Osteoblast (primary cell): Measurements from ENCODE around the gene ARRDC4. TPM values are rescaled to one million over a fixed set of nuclear protein-coding genes. Genes with fewer than 3 reads are reported as not detected.

Source experiments
- DNase-seq: peaks from one replicate; pipeline ENCODE4 v3.0.0; 2011; ENCODE audit warnings: low spot score, mixed read lengths; ENCODE audit not compliant: insufficient read length; ENCODE audit errors: missing footprints
- H2AFZ ChIP-seq: 2 replicates; pipeline ENCODE4 v1.6.0; 2011; ENCODE audit warnings: mild to moderate bottlenecking, low read length
- H3K27ac ChIP-seq: 2 replicates; pipeline ENCODE4 v1.5.1; 2011; ENCODE audit warnings: mild to moderate bottlenecking, low read depth, low read length, moderate library complexity
- H3K27me3 ChIP-seq: 2 replicates; pipeline ENCODE4 v1.6.0; 2012; ENCODE audit warnings: mild to moderate bottlenecking, control low read depth, inconsistent platforms, low read length, moderate library complexity; ENCODE audit not compliant: insufficient read depth
- H3K36me3 ChIP-seq: 2 replicates; pipeline ENCODE4 v1.5.1; 2011; ENCODE audit warnings: mild to moderate bottlenecking, low read length, control low read depth, moderate library complexity; ENCODE audit not compliant: insufficient read depth
- H3K4me1 ChIP-seq: 2 replicates; pipeline ENCODE4 v1.5.1; 2011; ENCODE audit warnings: mild to moderate bottlenecking, low read length, control low read depth, moderate library complexity; ENCODE audit not compliant: insufficient read depth
- H3K4me2 ChIP-seq: 2 replicates; pipeline ENCODE4 v1.6.0; 2011; ENCODE audit warnings: mild to moderate bottlenecking, low read length; ENCODE audit not compliant: insufficient read depth
- H3K4me3 ChIP-seq: fragments of 200-600 bp; sonication (generic); 3 replicates; pipeline ENCODE4 v1.5.1; 2012; ENCODE audit warnings: mild to moderate bottlenecking, low read length, inconsistent platforms; ENCODE audit not compliant: insufficient read depth
- H3K79me2 ChIP-seq: 2 replicates; pipeline ENCODE4 v1.6.0; 2012; ENCODE audit warnings: mild to moderate bottlenecking, low read length, control low read depth, inconsistent platforms; ENCODE audit not compliant: insufficient read depth
- H3K9me3 ChIP-seq: 2 replicates; pipeline ENCODE4 v1.5.1; 2011; ENCODE audit warnings: low read depth, low read length, control low read depth
- H4K20me1 ChIP-seq: 2 replicates; pipeline ENCODE4 v1.6.0; 2012; ENCODE audit warnings: mild to moderate bottlenecking, low read length, control low read depth; ENCODE audit not compliant: insufficient read depth
- total RNA-seq: library from RNA; depleted of rRNA; stranded (reverse); fragments of >200 nt; gene quantifications from 2 replicates; pipeline ENCODE4 v1.2.3, GENCODE V29; 2012
- TF ChIP-seq, protein P1 (sequence below): IDR thresholded peaks from 2 replicates; pipeline ENCODE4 v1.5.1; 2011; ENCODE audit warnings: mild to moderate bottlenecking, low read depth, low read length, moderate library complexity; ENCODE audit errors: extremely low read depth

The ARRDC4 gene, protein sequence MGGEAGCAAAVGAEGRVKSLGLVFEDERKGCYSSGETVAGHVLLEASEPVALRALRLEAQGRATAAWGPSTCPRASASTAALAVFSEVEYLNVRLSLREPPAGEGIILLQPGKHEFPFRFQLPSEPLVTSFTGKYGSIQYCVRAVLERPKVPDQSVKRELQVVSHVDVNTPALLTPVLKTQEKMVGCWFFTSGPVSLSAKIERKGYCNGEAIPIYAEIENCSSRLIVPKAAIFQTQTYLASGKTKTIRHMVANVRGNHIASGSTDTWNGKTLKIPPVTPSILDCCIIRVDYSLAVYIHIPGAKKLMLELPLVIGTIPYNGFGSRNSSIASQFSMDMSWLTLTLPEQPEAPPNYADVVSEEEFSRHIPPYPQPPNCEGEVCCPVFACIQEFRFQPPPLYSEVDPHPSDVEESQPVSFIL
- total RNA-seq: 17.0 and 33.6 TPM in 2 replicates

DNA sequence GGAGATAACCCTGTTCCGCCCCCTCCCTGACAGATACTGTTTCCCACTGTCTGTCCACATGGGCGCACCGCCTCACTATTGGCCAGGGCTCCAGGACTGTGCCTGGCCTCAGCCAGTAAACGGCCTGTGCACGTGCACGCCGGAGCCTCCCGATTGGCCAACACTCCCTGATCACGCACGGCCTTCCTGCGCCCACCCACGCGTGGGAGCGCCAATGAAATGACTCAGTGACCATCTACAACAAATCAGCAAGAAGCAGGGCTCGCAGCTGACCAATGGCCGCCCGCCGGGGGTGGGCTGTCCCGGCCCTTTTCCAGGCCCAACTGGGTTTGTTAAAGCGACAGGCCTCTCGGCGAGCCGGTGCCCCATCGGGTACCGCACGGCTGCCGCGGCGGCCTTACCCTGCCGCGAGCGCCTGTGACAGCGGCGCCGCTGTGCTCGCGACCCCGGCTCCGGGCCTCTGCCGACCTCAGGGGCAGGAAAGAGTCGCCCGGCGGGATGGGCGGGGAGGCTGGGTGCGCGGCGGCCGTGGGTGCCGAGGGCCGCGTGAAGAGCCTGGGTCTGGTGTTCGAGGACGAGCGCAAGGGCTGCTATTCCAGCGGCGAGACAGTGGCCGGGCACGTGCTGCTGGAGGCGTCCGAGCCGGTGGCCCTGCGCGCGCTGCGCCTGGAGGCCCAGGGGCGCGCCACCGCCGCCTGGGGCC lies at the start of gene ARRDC4:
ARRDC4 (plus strand) TSS at position 340 of the 703 bp plus-strand sequence; CDS start at position 499, 159 bp downstream.
- H3K4me2 ChIP-seq: peak within 1 kb of the TSS; percentile 93

DNA sequence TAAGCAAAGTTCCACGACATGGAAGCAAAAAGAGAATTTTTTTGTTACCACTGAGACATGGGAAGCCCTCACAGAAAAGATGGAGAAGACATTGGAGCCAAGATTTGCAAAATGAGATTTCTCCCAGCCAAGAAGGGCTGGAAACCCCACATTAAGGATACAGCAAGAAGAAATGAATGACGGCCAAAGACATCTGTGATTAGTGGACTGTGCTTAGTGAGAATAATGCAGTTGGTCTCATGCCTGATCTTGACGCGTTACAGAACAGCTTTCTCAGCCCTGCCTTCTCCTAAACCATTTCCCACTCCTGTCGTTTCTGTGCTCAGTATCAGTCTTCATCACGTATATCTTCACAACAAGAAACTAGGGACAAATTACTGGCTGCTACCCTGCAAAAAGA lies 45.8 kb upstream of the ARRDC4 start:
- no peaks in the 10 kb centered on the region for H3K4me1 ChIP-seq
- no peaks in the 10 kb centered on the region for H3K9me3 ChIP-seq
- no peaks in the 10 kb centered on the region for H3K79me2 ChIP-seq
- DNase-seq: no peak
- H3K27ac ChIP-seq: no peak overlapping the region
- H4K20me1 ChIP-seq: no peaks in the 10 kb centered on the region
- TF ChIP-seq, protein P1, sequence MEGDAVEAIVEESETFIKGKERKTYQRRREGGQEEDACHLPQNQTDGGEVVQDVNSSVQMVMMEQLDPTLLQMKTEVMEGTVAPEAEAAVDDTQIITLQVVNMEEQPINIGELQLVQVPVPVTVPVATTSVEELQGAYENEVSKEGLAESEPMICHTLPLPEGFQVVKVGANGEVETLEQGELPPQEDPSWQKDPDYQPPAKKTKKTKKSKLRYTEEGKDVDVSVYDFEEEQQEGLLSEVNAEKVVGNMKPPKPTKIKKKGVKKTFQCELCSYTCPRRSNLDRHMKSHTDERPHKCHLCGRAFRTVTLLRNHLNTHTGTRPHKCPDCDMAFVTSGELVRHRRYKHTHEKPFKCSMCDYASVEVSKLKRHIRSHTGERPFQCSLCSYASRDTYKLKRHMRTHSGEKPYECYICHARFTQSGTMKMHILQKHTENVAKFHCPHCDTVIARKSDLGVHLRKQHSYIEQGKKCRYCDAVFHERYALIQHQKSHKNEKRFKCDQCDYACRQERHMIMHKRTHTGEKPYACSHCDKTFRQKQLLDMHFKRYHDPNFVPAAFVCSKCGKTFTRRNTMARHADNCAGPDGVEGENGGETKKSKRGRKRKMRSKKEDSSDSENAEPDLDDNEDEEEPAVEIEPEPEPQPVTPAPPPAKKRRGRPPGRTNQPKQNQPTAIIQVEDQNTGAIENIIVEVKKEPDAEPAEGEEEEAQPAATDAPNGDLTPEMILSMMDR: no peak
- no peak overlapping the region for H3K4me2 ChIP-seq
- H3K27me3 ChIP-seq: no peaks in the 10 kb centered on the region
- no peak overlapping the region for H3K4me3 ChIP-seq
- H2AFZ ChIP-seq: no peak overlapping the region
- H3K36me3 ChIP-seq: no peaks in the 10 kb centered on the region

More for the DNA sequence above, at the start of gene ARRDC4:
- peak within 1 kb of the TSS; percentile 64 for H3K27ac ChIP-seq
- no peaks in the 10 kb centered on the region for H3K9me3 ChIP-seq
- DNase-seq: peak; percentile 99
- peaks cover 1% of the 10 kb centered on the region for H3K36me3 ChIP-seq
- H3K27me3 ChIP-seq: no peaks in the 10 kb centered on the region
- H3K4me3 ChIP-seq: peak within 1 kb of the TSS; percentile 86
- peak within 1 kb of the TSS; percentile 87 for H2AFZ ChIP-seq
- TF ChIP-seq, protein P1: no peak
- H4K20me1 ChIP-seq: peaks cover 30% of the 10 kb centered on the region
- H3K79me2 ChIP-seq: peaks cover 47% of the 10 kb centered on the region
- peaks cover 29% of the 10 kb centered on the region for H3K4me1 ChIP-seq

DNA sequence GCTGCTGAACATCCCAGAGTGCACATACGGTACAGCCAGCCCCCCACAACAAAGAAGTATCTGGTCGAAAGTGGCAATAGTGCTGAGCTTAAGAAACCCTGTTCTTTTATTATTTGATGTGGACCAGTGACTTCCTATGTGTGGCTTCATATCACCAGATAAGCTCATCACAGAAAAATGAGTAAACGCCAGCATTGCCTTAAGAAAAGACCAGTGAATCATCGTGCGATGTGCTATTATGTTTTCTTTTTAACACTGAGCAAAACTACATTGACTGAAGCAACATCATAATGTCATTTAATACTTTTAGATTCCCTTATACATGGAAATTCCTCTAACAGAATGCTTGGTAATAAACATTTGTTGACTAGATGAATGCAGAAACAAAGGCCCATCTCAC lies 45.2 kb upstream of the ARRDC4 start:
- Histone ChIP-seq H3K4me3 (no peak overlapping the region), H3K36me3 (no peaks in the 10 kb centered on the region), H3K27ac (no peak overlapping the region), H3K4me2 (no peak overlapping the region), H3K79me2 (no peaks in the 10 kb centered on the region), H3K9me3 (no peaks in the 10 kb centered on the region), H3K4me1 (no peaks in the 10 kb centered on the region), H4K20me1 (no peaks in the 10 kb centered on the region), H2AFZ (no peak overlapping the region), H3K27me3 (no peaks in the 10 kb centered on the region)
- DNase-seq: no peak
- TF ChIP-seq, protein P1: no peak
